Activated T-cell treated with anti-CD3 and anti-CD28 coated beads, Interleukin-2, amount 50 U/mL, for 72 hours (primary cell): ENCODE data around the gene RTL10. TPM values are rescaled to one million over a fixed set of nuclear protein-coding genes. Genes with fewer than 3 reads are reported as not detected.

Experiments
- ATAC-seq, 2 donors: fragments of 150-1000 bp; cut with Tn5 transposase; replicated peaks in 1 of 2; 2 replicates each; pipeline ENCODE4 v1.10.0; 2021; ENCODE audit warnings: moderate library complexity in 2 of 2, mild to moderate bottlenecking in 1 of 2
- DNase-seq, 2 donors: peaks; one replicate each; pipeline ENCODE4 v3.0.0; 2021 to 2022; ENCODE audit warnings: mixed read lengths in 1 of 2
- H3K27ac Mint-ChIP-seq: one replicate; pipeline ENCODE4 v1.8.0; 2022; ENCODE audit warnings: mild to moderate bottlenecking, moderate library complexity, mixed read lengths
- H3K27me3 Mint-ChIP-seq: one replicate; pipeline ENCODE4 v1.8.0; 2022; ENCODE audit warnings: low read depth, mixed read lengths
- H3K36me3 Mint-ChIP-seq, 2 donors: one replicate each; pipeline ENCODE4 v1.8.0; 2022; ENCODE audit warnings: mixed read lengths in 2 of 2, mild to moderate bottlenecking in 1 of 2; ENCODE audit not compliant: insufficient read depth in 2 of 2
- H3K4me1 Mint-ChIP-seq: one replicate; pipeline ENCODE4 v1.8.0; 2022; ENCODE audit warnings: low read depth, mixed read lengths
- H3K4me3 Mint-ChIP-seq, 2 donors: one replicate each; pipeline ENCODE4 v1.8.0; 2022; ENCODE audit warnings: mild to moderate bottlenecking in 2 of 2, mixed read lengths in 2 of 2, moderate library complexity in 2 of 2
- H3K9me3 Mint-ChIP-seq, 2 donors: one replicate each; pipeline ENCODE4 v1.8.0; 2022; ENCODE audit warnings: mixed read lengths in 2 of 2
- total RNA-seq, 2 donors: library from RNA; stranded (reverse); gene quantifications; one replicate each; pipeline ENCODE4 v1.2.3, GENCODE V29; 2022

Gene RTL10
- total RNA-seq, 2 donors from 2014 or later: 15.0 to 16.3 TPM

DNA sequence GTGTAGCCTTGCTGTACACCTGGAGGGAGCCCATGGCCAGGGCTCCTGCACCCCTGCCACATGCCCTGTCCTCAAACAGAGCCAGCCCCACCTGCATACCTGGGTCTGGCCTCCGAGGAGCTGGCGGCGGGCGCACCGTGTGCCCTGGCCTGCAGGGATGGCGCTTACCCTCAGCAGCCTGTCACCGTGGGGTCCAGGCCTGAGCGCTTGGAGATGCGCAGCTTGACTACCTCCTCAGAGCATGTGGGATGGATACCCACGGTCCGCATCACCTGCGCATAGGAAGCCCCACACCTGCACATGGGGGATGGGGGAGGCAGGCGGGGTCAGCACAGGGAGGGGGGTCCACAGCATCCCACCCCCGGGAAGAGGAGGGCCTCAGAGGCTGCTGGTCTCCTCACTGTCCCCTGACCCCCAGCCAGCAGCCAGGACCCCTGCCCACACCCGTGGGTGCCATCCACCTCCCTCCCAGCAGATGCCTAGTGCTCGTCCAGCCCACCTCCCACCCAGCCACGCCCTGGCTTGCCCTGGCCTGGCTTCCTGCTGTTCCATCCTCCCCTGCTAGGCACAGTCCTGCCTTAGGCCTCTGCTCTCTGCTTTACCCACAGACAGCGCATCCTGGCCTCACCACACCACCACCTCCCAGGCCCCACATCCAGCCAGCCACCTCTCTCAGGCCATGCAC is 22.4 kb upstream of the RTL10 start:
- no peak for DNase-seq
- no peak for ATAC-seq
- no peaks in the 10 kb centered on the region for H3K4me1 Mint-ChIP-seq
- H3K27me3 Mint-ChIP-seq: no peaks in the 10 kb centered on the region
- no peaks in the 10 kb centered on the region for H3K36me3 Mint-ChIP-seq
- H3K4me3 Mint-ChIP-seq: no peak overlapping the region
- H3K9me3 Mint-ChIP-seq: no peaks in the 10 kb centered on the region
- no peak overlapping the region for H3K27ac Mint-ChIP-seq

DNA sequence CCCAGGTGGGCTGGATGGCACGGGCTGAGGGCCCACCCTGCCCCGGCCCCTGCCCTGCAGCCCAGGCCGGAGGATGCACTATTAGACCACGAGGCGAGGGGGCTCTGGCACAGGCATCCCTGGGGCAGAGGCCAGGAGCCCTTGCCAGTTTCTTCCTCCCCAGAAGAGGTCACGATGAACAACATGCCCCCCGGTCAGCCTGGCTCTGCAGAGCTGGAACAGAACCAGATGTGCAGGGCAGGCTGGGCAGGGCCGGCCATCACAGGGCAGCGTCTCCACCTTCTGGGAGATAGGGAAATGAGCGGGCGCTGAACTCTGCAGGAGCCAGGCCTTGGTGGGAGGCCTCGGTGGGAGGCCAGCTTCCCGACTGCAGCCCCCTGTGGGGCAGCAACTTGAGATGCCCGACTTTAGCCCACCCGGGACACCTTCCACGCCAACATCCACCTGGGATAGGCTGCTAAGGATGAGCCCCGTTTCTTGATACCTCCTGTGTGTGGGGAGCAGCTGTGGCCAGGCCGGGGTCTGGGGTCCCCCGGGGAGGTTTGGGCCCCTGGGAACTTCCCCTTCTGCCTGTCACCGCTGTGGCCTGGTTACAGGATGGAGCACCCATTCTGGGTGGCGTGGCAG is 21.8 kb upstream of the RTL10 start:
- Mint-ChIP-seq H3K27ac (no peak overlapping the region), H3K4me1 (no peaks in the 10 kb centered on the region), H3K4me3 (no peak overlapping the region), H3K36me3 (no peaks in the 10 kb centered on the region), H3K27me3 (no peaks in the 10 kb centered on the region), H3K9me3 (no peaks in the 10 kb centered on the region)
- ATAC-seq: no peak
- DNase-seq: no peak

DNA sequence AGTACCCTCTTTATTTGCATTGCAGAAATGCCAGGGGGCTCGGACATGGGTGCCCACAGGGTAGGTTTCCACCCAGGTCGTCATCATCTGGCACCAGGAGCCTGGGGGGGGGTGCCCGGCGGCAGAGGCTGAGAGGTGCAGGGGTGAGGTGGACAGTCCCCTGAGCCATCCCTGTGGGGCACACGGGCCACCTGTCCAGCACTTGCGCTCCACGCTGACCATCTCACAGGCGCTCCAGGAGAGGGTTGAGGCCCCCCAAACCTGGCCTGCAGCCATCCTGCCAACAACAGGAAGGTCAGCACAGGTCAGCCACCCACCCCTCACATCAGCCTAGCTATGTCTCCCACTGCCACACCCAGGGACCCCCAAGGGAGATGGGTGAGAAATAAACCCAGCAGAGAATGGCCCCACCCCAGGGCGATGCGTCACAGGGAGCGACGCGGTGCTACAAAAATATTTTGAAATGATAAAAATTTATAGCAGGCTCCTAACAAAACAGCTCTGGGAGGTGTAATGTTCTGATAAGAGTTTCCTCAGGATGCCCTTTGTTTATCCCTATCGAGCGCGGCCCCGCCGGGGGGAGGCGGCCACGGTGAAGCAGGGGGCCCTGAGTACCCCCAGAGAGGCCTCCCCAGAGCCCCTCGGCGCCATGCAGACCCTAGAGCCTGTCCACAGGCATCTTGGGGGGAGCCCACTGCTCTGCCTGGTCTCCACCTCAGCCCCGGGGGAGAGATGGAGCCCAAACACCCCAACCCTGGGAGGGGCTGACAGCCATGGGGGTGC is 21.0 kb upstream of the RTL10 start:
- H3K36me3 Mint-ChIP-seq: no peaks in the 10 kb centered on the region
- no peaks in the 10 kb centered on the region for H3K4me1 Mint-ChIP-seq
- no peak overlapping the region for H3K27ac Mint-ChIP-seq
- DNase-seq (no peak), ATAC-seq (no peak)
- H3K27me3 Mint-ChIP-seq: no peaks in the 10 kb centered on the region
- H3K9me3 Mint-ChIP-seq: no peaks in the 10 kb centered on the region
- no peak overlapping the region for H3K4me3 Mint-ChIP-seq

DNA sequence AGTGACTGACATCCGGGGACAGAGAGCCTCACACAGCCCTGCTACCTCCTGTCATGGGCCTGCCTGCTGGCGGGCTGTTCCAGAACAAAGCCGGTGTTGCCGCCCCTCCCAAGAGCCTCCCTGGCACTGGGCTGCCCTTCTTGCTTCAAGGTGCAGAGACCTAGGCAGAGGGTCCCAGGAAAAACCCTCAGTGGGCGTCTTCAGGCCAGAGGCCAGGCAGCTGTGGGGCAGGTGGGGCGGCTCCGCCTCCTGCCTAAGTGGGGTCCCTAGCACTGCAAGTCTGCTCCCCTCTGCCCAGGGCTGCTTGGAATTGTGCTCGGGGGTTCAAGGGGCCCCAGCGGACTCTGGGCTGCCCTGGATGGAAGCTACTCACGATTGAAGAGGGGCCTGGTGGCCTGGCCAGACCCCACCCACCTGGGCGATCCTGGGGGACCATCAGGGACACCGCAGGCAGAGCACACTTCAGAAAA is 20.4 kb upstream of the RTL10 start:
- DNase-seq (no peak), ATAC-seq (no peak)
- H3K4me3 Mint-ChIP-seq: no peak overlapping the region
- H3K4me1 Mint-ChIP-seq: no peaks in the 10 kb centered on the region
- H3K9me3 Mint-ChIP-seq: no peaks in the 10 kb centered on the region
- no peaks in the 10 kb centered on the region for H3K27me3 Mint-ChIP-seq
- H3K36me3 Mint-ChIP-seq: no peaks in the 10 kb centered on the region
- no peak overlapping the region for H3K27ac Mint-ChIP-seq

DNA sequence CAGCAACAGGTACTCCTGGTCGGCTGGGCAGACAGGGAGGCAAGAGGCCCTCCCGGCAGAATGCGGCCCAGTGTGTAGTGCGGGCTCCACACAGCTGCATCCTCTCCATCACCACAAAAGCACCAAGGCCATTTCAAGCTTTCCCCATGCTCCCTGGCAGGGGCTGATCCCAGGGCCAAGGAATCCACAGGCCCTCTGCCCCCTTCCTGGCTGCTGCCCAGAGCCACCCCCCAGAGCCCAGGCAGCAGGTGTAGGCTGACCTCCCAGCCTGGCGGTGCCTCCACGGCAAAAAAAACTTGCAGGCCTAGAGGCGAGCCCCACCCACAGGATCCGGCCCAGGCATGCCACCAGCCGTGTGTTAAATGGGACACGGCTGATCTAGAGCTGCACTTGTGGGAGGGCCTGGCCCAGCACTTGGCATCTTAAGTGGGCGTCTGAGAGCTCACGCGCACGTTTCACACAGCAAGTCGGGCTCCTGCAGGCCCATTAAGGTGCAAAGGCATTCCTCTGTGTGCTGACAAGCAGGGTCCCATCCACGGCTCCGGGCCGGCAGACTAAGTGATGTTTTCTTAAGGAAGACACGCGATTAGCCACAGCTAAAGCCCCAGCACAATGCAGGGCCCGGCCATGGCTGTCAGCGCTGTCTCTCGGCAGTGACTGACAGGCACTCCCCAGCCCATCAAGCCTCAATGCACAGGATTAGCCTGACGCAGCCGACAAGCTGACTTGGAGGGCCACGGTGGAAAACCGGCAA is 19.8 kb upstream of the RTL10 start:
- DNase-seq: peak; percentile 28 to 37
- ATAC-seq: peak; percentile 65 to 69
- H3K4me1 Mint-ChIP-seq: no peaks in the 10 kb centered on the region
- H3K9me3 Mint-ChIP-seq: no peaks in the 10 kb centered on the region
- no peaks in the 10 kb centered on the region for H3K27me3 Mint-ChIP-seq
- no peaks in the 10 kb centered on the region for H3K36me3 Mint-ChIP-seq
- H3K27ac Mint-ChIP-seq: no peak overlapping the region
- H3K4me3 Mint-ChIP-seq: peak overlapping the region in 1 of 2 donors; percentile 6

DNA sequence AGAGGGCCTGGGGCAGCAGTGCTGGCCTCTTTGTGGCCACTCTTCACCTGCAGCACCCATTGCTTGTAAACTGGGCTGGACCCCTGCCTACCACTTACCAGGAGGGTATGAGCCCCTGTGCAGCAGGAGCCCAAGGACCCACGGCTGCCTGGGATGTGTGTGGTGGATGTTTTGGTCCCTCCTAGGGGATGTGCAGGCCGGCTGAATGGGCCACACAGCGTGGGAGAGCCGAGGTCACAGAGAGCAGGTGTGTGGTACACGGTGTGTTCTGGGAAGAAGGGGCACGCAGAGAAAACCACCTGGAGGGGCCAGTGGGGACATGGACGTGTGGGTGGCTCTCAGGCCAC is 19.3 kb upstream of the RTL10 start:
- no peaks in the 10 kb centered on the region for H3K27me3 Mint-ChIP-seq
- no peak for DNase-seq
- H3K27ac Mint-ChIP-seq: no peak overlapping the region
- H3K36me3 Mint-ChIP-seq: no peaks in the 10 kb centered on the region
- H3K4me3 Mint-ChIP-seq: no peak overlapping the region
- no peaks in the 10 kb centered on the region for H3K4me1 Mint-ChIP-seq
- ATAC-seq: peak in 1 of 2 donors; percentile 8
- H3K9me3 Mint-ChIP-seq: no peaks in the 10 kb centered on the region

DNA sequence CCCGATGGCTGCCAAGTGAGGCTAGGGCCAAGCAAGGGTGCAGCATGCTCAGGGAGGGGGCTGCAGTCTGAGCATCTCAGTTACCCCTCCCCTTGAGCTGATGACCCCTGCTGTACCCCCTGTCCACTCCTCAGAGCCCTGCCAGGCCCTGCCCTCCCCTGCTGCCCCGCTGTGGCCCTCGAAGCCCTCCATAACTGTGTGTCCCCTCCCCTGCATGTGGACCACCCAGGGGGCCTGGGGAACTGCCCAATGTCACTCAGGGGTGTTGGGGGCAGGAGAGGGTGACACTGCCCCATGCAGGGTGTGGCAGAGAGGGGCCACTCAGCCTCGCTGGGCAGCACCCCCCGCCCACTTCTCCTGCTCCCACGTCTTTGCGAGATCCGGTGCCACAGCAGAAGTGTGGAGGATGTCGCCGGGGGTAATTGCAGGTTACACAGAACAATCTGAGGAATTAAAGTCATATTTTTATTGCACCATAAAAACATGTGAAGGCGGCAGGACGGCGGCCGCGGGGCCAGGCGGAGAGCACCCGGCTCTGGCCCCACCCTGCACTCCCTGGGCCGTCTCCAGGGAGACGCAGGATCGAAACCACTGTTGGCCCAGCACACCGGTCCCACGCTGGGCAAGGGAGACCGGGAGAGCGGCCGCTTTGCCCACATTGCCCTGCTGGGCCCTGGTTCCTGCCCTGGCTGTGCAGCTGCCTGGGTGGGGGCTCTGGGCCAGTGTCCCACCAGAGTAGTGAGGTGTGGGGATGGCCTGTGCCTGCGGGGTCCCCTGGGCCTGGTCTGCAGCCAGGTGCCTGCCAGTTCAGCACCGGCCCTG is 18.7 kb upstream of the RTL10 start:
- H3K4me3 Mint-ChIP-seq: no peak overlapping the region

DNA sequence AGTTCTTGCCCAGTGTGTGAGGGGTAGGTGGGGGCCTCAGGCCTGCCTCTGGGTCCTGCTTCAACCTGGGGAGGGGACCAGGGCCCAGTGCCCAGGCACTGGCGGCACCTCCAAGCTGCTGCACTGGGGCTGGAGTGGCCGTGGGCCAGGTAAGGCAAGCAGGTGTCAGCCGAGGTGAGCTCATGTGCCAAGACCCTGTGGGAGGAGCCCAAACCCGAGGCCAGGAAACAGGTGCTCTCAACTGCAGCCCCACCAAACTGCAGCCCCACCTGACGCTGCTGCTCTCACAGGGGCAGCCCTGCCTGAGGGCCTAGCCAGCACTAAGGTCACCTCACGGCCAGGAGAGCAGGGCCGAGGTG is 18.1 kb upstream of the RTL10 start:
- no peak overlapping the region for H3K27ac Mint-ChIP-seq
- no peaks in the 10 kb centered on the region for H3K36me3 Mint-ChIP-seq
- no peaks in the 10 kb centered on the region for H3K4me1 Mint-ChIP-seq
- no peak overlapping the region for H3K4me3 Mint-ChIP-seq
- H3K9me3 Mint-ChIP-seq: no peaks in the 10 kb centered on the region
- ATAC-seq (no peak), DNase-seq (no peak)
- H3K27me3 Mint-ChIP-seq: no peaks in the 10 kb centered on the region

More for the DNA sequence above, 18.7 kb upstream of the RTL10 start:
- no peaks in the 10 kb centered on the region for H3K4me1 Mint-ChIP-seq
- ATAC-seq (no peak), DNase-seq (no peak)
- H3K27ac Mint-ChIP-seq: no peak overlapping the region
- H3K9me3 Mint-ChIP-seq: no peaks in the 10 kb centered on the region
- no peaks in the 10 kb centered on the region for H3K27me3 Mint-ChIP-seq
- no peaks in the 10 kb centered on the region for H3K36me3 Mint-ChIP-seq

DNA sequence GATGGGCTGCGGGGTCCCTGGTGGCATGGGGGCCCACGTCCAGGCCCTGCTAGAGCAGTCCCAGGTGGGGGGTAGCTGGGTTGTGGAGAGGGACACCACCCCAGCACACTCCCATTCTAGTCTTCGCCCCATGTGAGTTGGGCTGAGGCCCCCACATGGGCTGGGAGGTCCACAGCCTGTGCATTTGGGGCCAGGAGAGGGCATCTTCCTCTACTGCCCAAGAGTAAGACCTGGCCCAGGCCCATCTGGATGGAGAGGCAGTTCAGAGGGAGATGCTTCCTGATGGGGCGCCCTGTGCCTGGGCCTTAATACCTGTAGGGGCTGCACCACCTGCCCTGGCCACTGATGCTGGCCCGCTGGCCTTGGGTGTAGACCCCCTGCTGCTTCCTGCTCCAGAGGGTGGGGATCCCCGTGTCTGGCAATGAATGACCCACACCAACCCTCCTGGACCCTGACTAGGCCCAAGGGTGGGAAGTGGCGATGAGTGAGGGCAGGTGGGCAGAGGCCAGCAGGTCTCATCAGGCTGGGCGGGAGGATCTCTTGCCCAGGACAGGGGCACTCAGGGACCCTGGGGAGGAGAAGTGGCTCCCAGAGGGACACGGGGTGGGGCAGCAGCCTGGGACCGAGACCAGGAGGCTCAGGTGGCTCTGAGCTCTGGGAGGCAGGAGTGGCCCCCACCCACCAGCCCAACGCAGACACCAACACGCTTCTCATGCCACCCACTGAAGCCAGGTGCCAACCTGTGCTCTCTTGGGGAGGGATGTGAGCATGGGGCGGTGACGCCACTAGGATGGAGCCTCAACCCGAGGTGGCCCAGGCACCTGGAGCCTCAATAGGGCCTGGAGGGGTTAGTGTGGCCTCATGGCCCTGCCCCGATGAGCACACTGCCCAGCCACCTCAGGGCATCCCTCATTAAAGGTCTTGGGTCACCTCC is 17.4 kb upstream of the RTL10 start:
- ATAC-seq: no peak

DNA sequence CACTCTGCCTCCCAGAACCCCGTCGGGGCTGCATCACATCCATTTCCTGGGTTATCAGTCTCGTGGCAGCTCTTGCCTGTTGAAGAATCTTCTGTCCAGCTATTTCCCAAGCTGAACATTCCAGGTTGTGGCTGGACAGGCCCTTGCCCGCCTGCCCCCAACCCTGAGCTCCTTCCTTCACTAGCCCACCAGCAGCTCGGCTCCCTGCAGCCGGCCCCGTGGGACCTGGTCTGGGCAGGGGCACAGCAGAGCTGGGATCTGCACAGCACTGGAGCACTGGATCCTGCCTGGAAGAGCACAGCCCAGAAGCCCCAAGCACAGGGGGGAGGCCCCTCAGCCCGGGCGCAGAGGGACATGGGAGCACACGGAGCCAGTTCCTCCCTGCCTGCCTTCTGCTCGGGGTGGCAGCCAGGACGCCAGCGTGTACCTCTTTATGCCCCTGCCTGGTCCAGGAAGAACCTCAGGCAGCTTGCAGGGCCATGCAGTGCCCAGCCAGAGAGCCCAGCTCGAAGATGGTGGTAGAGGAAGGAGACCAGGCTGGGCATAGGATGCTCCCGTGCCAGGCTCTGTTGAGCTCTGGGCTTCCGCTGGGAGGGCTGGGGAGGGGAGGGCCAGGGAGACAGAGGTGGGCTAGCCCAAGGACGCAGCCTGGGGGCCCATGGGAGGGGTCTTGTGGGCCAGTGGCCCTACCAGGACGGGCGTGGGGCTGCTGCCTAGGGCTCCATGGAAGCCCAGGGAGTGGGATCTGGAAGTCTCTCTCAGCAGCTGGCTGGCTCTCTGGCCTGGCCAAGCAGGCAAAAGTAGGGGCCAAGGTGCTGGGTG is 16.6 kb upstream of the RTL10 start:
- no peaks in the 10 kb centered on the region for H3K9me3 Mint-ChIP-seq
- DNase-seq (no peak), ATAC-seq (no peak)
- H3K4me1 Mint-ChIP-seq: no peaks in the 10 kb centered on the region
- no peaks in the 10 kb centered on the region for H3K36me3 Mint-ChIP-seq
- H3K27me3 Mint-ChIP-seq: no peaks in the 10 kb centered on the region
- H3K27ac Mint-ChIP-seq: no peak overlapping the region
- no peak overlapping the region for H3K4me3 Mint-ChIP-seq

More for the DNA sequence above, 17.4 kb upstream of the RTL10 start:
- no peaks in the 10 kb centered on the region for H3K9me3 Mint-ChIP-seq
- no peaks in the 10 kb centered on the region for H3K27me3 Mint-ChIP-seq
- no peak for DNase-seq
- no peak overlapping the region for H3K27ac Mint-ChIP-seq
- H3K4me3 Mint-ChIP-seq: no peak overlapping the region
- H3K4me1 Mint-ChIP-seq: no peaks in the 10 kb centered on the region
- H3K36me3 Mint-ChIP-seq: no peaks in the 10 kb centered on the region
